ENCODE measurements around the gene SEPTIN5. TPM values are rescaled to one million over a fixed set of nuclear protein-coding genes. Genes with fewer than 3 reads are reported as not detected.

Gene SEPTIN5
- total RNA-seq, 2 experiments from 2014 or later = not detected

- no peak for TF ChIP-seq EZH2phosphoT487 (IDR thresholded peaks at IDR 0.05; ENCODE audit: borderline replicate concordance, low read depth, low read length)
- no peak for TF ChIP-seq CTCF (conservative IDR thresholded peaks at IDR 0.05; ENCODE audit: low read length)
- intact Hi-C loops (cut with micrococcal nuclease; ENCODE audit: unreplicated experiment) = no loop called here
- Histone ChIP-seq H3K4me1 (ENCODE audit: insufficient read depth, low read length, poor library complexity, severe bottlenecking) (peaks cover 4% of the 10 kb centered on the region), H3K79me2 (ENCODE audit: insufficient read depth, low read depth, low read length) (no peaks in the 10 kb centered on the region), H2AFZ (ENCODE audit: low read length) (no peak overlapping the region), H3K36me3 (ENCODE audit: insufficient read depth, low read length) (no peaks in the 10 kb centered on the region), H3K9me3 (ENCODE audit: low read length) (no peaks in the 10 kb centered on the region), H3K9me2 (ENCODE audit: insufficient read depth, low read length) (no peaks in the 10 kb centered on the region), H3K4me2 (ENCODE audit: low read length) (no peak overlapping the region), H3K27ac (ENCODE audit: low read depth, low read length, poor library complexity, severe bottlenecking) (no peak overlapping the region), H3K4me3 (ENCODE audit: low read depth, low read length, poor library complexity, severe bottlenecking) (no peak overlapping the region), H4K20me1 (ENCODE audit: insufficient read depth, low read length) (no peaks in the 10 kb centered on the region)
- no peak for DNase-seq (ENCODE audit: low spot score)
- no TSS peak for BruUV-seq (replicated peaks)
- POLR2A ChIA-PET = no interaction called here
- CTCF ChIA-PET (ENCODE audit: unreplicated experiment) = no interaction called here
Observed at GRCh38 chr22:19764299-19764593, 49.9 kb downstream of the SEPTIN5 start.

DNA sequence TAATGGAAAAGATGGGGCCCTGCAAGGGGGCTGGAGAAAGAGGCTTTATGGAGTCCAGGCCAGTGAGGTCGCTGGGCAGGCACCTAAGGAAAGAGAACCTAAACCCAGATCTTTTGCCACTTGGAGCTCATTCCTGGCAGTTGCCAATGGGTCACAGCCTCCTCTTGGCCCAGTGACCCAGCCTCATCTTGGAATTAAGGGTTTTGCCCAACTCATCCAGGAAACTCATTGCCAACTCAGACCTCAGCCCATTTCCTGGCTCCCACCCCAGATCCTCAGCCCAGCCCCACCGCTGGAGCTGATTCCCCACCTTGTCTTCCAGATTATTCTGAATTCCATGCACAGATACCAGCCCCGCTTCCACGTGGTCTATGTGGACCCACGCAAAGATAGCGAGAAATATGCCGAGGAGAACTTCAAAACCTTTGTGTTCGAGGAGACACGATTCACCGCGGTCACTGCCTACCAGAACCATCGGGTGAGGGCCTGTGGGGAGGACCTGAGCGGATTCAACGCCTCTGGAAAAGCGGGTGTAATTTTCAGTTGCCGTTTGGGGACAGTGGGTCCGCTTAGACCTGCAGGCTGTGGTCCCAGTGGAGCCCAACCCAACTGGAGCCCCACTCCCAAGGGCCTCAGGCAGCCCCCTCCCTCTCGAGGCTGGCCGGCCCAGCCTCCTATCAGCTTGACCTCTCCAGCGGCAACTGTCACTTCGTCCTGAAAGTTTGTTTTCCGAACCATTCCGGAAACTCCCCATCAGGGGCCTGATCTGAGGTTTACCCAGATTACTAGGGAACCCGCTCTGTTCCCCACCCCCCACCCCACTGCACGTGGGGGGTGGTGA is 50.6 kb downstream of the SEPTIN5 start:
- Histone ChIP-seq H3K9me2 (ENCODE audit: insufficient read depth, low read length) (no peaks in the 10 kb centered on the region), H3K79me2 (ENCODE audit: insufficient read depth, low read depth, low read length) (no peaks in the 10 kb centered on the region), H2AFZ (ENCODE audit: low read length) (no peak overlapping the region), H3K27ac (ENCODE audit: low read depth, low read length, poor library complexity, severe bottlenecking) (no peak overlapping the region), H3K4me3 (ENCODE audit: low read depth, low read length, poor library complexity, severe bottlenecking) (no peak overlapping the region), H3K9me3 (ENCODE audit: low read length) (no peaks in the 10 kb centered on the region), H3K36me3 (ENCODE audit: insufficient read depth, low read length) (no peaks in the 10 kb centered on the region), H3K4me2 (ENCODE audit: low read length) (no peak overlapping the region), H4K20me1 (ENCODE audit: insufficient read depth, low read length) (no peaks in the 10 kb centered on the region), H3K4me1 (ENCODE audit: insufficient read depth, low read length, poor library complexity, severe bottlenecking) (peaks cover 4% of the 10 kb centered on the region)
- DNase-seq (ENCODE audit: low spot score) = no peak
- POLR2A ChIA-PET = no interaction called here
- no TSS peak for BruUV-seq (replicated peaks)
- intact Hi-C loops (cut with micrococcal nuclease; ENCODE audit: unreplicated experiment) = no loop called here
- CTCF ChIA-PET (ENCODE audit: unreplicated experiment) = no interaction called here
- TF ChIP-seq CTCF (conservative IDR thresholded peaks at IDR 0.05; ENCODE audit: low read length) (no peak), EZH2phosphoT487 (IDR thresholded peaks at IDR 0.05; ENCODE audit: borderline replicate concordance, low read depth, low read length) (no peak)

DNA sequence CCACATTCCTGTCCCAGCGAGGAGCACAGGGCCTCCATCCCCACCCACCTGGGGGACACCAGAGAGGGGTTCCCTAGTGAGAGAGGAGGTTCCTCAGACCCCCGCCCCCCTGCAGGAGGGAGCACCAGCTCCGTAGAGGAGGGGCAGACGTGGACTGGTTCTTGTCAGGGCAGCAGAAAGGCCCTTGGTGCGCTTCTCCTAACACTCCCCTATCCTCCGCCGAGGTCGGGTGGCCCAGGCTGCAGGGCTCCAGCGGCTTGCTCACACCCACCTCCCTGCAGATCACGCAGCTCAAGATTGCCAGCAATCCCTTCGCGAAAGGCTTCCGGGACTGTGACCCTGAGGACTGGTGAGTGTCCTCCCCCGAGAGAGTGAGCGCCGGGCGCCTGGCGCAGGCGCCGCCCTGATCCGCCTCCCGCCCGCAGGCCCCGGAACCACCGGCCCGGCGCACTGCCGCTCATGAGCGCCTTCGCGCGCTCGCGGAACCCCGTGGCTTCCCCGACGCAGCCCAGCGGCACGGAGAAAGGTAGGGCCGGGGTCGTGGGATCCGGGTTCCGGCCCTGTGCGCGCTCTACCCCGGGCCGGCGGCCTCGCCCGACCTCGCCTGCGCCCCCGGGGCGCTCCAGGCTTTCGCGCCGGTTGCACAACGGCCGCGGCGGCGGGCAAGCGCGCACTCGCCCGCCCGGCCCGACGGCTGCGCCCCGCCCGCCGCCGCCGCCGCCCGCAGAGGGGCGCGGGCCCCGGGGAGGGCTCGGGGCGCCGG is 51.4 kb downstream of the SEPTIN5 start:
- H4K20me1 ChIP-seq (ENCODE audit: insufficient read depth, low read length) = no peaks in the 10 kb centered on the region
- H3K9me3 ChIP-seq (ENCODE audit: low read length) = no peaks in the 10 kb centered on the region
- no peaks in the 10 kb centered on the region for H3K9me2 ChIP-seq (ENCODE audit: insufficient read depth, low read length)
- no peak overlapping the region for H3K4me2 ChIP-seq (ENCODE audit: low read length)
- POLR2A ChIA-PET = no interaction called here
- no peak overlapping the region for H3K27ac ChIP-seq (ENCODE audit: low read depth, low read length, poor library complexity, severe bottlenecking)
- intact Hi-C loops (cut with micrococcal nuclease; ENCODE audit: unreplicated experiment) = no loop called here
- no peak overlapping the region for H2AFZ ChIP-seq (ENCODE audit: low read length)
- no peak overlapping the region for H3K4me3 ChIP-seq (ENCODE audit: low read depth, low read length, poor library complexity, severe bottlenecking)
- TF ChIP-seq CTCF (conservative IDR thresholded peaks at IDR 0.05; ENCODE audit: low read length) = no peak
- TF ChIP-seq EZH2phosphoT487 (IDR thresholded peaks at IDR 0.05; ENCODE audit: borderline replicate concordance, low read depth, low read length) = peak; percentile 90; the same call in 1 of the 2 replicates
- H3K4me1 ChIP-seq (ENCODE audit: insufficient read depth, low read length, poor library complexity, severe bottlenecking) = peaks cover 4% of the 10 kb centered on the region
- no peaks in the 10 kb centered on the region for H3K79me2 ChIP-seq (ENCODE audit: insufficient read depth, low read depth, low read length)
- CTCF ChIA-PET (ENCODE audit: unreplicated experiment) = no interaction called here
- BruUV-seq (replicated peaks) = no TSS peak
- no peak for DNase-seq (ENCODE audit: low spot score)
- H3K36me3 ChIP-seq (ENCODE audit: insufficient read depth, low read length) = no peaks in the 10 kb centered on the region
